Gastrocnemius medialis (tissue), 4 donors: ENCODE results near the gene HOMEZ.

Experiments used
- CTCF ChIP-seq, 5 experiments: fragments of 450-650 bp in 3 of 5; fragments of 200-600 bp in 2 of 5; sonication (generic) in 2 of 5; IDR thresholded peaks in 4 of 5; conservative IDR thresholded peaks in 1 of 5; 1 replicate in 4 of 5; 2 replicates in 1 of 5; pipeline ENCODE4 v1.5.1; 2016 to 2019; ENCODE audit warnings: antibody characterized with exemption in 5 of 5, mild to moderate bottlenecking in 3 of 5, moderate library complexity in 3 of 5
- POLR2A ChIP-seq, 2 donors: fragments of 450-650 bp; IDR thresholded peaks; one replicate each; pipeline ENCODE4 v1.6.1; 2017; ENCODE audit warnings: antibody characterized with exemption in 2 of 2, mild to moderate bottlenecking in 2 of 2, moderate library complexity in 2 of 2

- TF ChIP-seq CTCF (IDR thresholded peaks at IDR 0.05 in 4 of 5, conservative IDR thresholded peaks at IDR 0.05 in 1 of 5) (no peak), POLR2A (IDR thresholded peaks at IDR 0.05) (no peak)
These were observed 11.8 kb upstream of the HOMEZ start for GRCh38 chr14:23297611-23298277.
